HG02840 (cell line): ENCODE results near the gene NDUFS4.
"Not testable (repeated sequence)": the region's sequence is repeated elsewhere in the genome, so short reads cannot be mapped to it uniquely, and the experiment has no call there.

Source experiments
- ATAC-seq: cut with Tn5 transposase; IDR thresholded peaks from one replicate; pipeline ENCODE4 v1.9.1; 2021; ENCODE audit warnings: mild to moderate bottlenecking, moderate library complexity, moderate number of reproducible peaks; ENCODE audit not compliant: unreplicated experiment, low FRiP score

Gene NDUFS4

DNA sequence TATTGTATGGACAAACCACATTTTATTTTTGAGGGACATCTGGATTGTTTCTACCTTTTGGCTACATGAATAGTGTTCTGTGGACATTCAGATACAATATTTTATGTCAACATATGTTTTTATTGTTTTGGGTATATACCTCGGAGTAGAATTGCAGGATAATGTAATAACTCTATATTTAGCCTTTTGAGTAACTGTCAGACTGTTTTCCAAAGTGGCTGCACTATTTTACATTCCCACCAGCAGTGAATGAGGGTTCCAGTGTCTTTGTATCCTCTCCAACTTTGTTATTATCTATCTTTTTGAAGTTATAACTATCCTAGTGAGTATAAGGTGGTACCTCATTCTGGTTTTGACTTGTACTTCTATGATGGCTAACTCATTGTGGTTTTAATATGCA is 11.0 kb downstream of the NDUFS4 start:
- ATAC-seq = no peak

DNA sequence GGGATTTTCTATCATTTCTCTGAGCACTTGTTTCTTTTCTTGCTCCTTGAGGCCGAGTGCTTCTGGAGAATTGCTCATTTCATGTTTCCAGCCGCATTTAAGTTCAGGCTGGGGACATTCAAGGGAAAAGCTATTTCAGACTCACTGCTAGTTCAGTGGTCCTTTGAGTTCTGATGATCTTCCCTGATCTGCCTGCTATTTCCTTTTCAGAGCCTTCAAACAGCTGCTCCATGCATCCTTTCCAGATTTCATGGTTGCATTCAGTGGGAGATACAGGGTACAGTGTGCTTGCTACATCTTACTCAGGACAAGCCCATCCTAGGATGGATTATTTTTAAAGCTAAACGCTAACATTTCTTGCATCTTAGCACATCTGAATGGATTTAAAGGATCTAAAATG is 14.7 kb downstream of the NDUFS4 start:
- no peak for ATAC-seq

DNA sequence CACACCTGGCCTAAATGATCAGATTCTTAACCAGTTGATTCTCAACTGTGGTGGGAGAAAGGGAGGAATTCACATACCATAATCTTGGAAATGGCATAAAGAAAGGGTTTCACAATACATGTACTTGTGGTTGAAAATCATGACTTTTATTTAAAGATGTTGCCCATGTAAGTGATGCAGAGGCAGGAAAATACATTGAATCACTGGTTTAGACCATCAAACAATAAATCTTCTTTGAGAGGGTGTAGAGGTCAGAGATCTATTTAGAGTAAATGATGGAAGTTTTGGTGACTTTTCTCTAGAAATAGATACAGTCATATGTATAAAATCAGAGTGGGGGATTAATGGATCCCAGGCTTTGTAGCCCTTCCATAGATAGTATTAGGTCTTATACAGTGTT is 15.4 kb downstream of the NDUFS4 start:
- no peak for ATAC-seq

DNA sequence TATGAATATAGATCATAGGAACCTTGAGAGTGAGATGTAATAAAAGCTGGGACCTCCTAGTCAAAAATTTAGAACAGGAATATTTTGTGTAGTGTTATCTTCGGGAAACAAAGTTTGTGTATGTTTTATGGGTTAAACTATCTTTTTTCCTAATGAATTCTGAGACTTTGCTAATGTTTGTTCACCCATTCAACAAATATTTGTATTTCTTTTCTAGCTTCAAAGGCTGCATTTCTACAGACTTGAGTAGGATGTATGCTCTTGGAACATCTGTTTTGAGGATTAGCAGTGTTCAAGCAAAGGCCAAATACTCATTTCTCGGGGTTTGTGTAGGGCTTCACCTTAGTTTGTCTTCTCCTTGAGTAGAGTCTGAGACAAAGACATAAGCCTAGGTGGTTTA is 16.2 kb downstream of the NDUFS4 start:
- no peak for ATAC-seq

DNA sequence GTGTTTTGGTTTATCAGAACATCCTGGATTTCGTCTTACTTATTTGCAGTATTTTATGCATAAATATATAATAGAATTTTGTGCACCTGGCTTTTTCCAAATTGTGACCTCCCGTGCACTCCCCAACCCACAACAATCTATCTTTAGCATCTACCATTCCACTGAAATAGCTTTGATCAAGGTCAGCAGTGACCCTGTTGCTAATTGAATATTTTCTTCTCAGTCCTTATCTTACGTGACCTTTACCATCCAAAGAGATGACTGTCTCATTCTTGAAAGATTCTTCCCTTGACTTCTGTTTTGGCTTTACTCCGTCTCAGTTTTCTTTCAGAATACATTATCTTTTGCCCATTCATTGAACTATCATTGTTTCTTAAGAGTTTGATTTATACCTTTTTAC is 18.4 kb downstream of the NDUFS4 start:
- ATAC-seq = no peak

DNA sequence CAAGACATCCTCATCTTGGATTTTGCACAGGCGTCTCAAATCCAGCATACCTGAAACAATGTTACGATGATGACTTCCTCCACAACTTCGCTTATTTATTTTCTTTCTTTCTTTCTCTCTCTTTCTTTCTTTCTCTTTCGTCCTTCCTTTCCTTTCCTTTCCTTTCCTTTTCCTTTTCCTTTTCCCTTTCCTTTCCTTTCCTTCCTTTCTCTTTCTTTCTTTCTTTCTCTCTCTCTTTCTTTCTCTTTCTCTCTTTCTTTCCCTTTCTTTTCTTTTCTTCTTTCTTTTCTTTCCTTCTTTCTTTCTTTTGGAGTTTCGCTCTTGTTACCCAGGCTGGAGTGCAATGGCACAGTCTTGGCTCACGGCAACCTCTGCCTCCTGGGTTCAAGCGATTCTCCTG is 20.1 kb downstream of the NDUFS4 start:
- no peak for ATAC-seq

DNA sequence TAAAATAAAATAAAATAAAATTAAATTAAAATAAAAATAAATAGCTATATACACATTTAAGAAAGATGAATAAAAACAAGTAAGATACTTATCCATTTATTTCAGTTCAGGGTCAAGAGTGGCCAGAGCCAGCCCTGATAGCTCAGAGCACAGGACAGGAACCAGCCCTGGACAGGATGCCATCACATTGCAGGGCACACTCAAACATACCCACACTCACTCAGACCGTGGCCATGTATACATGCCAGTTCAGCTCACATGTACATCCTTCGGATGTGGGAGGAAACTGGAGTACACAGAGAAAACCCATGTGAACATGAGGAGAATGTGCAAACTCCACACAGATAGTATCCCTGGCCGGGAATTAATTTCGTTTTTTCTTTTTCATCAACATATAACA is 21.8 kb downstream of the NDUFS4 start:
- no peak for ATAC-seq

DNA sequence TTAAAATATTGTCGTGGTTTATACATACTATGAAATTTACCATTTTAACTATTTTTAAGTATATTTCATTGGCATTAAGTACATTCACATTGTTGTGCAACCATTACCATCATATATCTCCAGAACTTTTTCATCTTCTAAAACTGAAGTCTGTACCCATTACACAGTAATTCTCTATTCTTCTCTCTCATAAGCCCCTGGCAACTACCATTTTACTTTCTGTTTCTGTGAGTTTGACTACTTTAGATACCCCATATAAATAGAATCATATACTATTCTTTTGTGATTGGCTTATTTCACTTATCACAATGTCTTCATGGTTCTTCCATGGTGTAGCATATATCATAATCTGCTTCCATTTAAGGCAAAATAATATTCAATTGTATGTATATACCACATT is 30.3 kb downstream of the NDUFS4 start:
- ATAC-seq = no peak

DNA sequence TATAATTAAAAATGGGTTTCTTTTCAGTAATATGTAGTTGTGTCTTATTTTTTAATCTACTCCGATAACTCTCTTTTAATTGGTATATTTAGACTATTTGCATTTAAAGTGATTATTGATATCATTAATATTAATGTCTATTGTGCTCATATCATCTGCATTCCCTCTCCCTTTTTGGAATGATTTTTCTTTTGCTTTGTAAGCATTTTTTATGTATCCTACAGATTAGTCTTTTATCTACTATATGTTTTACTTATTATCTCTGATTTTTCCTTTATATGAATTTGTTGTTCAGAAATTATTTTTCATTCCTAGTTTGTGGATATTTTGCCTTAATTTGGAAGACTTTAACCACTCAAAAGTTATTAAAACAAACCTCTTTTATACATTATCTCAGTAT is 34.0 kb downstream of the NDUFS4 start:
- no peak for ATAC-seq

DNA sequence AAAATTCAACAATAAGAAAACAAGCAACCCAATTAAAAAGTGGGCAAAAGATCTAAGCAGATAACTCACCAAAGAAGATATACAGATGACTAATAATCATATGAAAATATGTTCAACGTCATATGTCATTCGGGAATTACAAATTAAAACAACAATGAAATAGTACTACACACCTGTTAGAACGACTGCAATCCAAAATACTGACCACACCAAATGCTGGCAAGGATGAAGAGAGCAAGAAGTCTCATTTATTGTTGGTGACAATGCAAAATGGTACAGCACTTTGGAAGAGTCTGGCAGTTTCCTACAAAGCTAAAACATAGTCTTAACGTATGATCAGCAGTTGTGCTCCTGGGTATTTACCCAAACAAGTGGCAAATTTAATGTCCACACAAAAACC is 37.5 kb downstream of the NDUFS4 start:
- no peak for ATAC-seq

DNA sequence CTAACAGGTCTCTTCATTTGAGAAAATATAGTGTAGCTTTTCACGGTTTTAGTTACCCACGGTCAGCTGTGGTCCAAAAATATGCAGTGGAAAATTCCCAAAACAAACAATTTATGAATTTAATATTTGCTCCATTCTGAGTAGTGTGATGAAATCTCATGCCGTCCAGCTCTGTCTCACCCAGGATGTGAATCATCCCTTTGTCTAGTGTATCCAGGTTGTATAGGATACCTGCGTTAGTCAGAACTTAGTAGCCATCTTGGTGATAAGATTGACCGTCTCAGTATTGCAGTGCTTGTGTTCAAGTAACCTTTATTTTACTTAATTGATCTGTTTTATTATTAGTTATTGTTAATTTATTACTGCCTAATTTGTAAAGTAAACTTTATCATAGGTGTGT is 41.1 kb downstream of the NDUFS4 start:
- no peak for ATAC-seq

DNA sequence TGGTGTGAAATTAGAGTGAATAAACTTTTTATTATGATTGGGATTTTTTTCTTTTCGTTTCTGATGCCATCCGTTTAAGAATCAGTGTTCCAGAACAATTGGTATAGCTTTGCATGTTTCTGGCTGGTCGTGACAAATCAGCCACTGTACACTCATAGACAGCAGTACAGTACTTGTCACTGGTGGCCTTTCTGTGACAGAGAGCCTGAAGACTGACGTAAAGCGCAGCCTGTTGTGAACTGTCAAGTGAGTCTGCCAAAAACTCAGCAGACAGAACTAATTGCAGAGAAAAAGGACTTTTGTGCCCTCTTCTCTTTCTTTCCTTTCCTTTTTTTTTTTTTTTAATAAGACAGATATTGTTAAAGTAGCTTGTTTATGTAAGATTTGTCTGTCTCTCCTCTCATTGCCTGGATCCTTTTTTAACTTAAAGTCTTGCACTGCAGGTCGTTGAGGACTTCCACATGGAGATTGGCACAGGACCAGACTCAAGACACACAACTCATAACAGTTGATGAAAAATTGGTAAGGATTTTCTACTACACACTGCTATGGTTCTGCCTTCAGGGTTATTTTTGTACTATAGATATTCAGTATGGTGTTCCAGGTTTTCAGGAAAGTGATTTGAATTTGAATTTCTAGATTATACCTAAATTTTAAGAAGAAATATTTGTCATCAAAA is 42.7 kb downstream of the NDUFS4 start:
- no peak for ATAC-seq

DNA sequence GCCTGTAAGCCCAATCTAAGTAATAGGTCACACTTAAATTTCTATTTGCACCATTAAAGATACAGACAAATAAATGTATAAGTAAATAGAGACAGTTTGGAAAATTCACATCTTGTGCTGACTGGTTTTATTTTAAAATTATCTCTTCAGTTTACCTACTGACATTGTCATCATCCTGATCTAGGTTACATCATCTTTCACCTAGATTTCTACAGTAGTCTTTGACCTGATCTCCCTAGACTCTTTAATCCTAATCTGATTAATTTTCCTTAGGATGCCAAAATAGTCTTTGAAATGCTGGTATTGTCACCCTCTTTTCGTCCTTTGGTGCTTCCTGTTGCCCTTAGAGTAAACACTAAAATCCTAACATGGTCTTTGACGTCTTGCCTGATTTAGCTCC is 43.9 kb downstream of the NDUFS4 start:
- ATAC-seq = no peak

DNA sequence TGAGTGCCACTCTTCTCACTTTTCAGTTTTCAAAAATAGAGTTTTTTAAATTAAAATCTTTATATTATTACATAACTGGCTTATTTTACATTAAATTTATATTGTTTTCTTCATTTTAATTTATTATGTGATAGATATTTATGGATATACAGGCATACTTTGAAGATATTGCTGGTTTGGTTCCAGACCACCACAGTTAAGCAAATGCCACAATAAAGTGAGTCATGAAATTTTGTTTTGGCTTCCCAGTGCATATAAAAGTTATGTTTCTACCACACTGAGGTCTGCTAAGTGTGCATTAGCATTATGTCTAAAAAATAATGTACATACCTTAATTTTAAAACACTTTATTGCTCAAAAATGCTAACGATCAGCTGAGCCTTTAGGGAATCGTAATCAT is 47.4 kb downstream of the NDUFS4 start:
- no peak for ATAC-seq

DNA sequence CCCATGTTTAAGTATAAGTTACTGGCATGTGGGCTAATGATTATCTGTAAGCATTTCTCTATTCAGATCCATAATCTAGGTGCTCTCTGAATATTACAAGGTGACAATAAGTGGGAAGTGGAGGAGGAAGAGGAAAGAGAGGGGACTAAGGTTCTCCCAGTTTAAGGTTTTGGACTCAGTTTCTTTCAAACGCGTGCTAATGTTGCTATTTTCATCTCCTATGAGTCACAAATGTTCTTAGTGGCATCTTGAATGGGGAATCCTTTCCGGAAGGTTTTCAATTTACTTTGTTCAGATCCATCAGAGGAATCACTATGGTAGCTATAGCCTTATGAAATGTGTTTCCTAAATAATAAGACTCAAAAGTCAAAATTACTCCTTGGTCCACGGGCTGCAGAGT is 48.5 kb downstream of the NDUFS4 start:
- ATAC-seq = not testable (repeated sequence)

DNA sequence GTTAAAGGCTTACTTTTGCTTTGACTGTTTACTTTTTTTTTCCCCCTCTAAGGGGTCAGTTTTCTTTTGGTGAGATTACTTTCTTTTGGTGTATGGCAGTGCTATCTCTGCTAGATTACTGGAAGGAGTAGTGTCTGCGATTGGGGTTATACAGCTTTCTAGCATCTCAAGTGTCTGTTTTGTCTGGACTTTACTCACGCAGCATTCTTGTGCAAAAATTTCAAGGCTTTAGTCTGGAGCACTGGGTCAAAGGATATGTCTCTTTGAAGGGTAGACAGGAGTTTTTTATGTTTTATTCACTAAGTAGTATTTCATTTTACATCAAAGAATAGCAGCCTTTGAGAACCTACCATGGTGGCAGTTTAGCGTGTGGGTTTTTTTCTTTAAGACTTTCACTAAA is 52.6 kb downstream of the NDUFS4 start:
- ATAC-seq = no peak

DNA sequence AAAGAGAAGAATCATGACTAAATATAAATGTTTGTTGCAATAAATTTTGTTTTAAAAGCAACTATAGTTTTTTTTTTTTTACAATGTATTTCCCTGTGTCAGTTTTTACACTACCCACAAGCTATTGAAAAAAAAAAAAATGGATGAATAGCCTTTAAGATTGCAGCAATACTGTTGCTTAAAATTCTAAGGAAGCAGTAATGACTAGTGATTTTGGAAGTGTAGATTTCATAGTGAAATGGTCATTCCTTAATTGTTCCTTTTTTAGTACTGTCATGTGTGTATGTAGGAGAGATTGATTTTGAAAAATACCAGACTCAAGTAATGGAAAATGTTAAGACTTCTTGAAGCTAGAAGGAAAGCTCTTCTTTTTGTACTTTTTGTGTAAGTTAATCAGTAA is 53.1 kb downstream of the NDUFS4 start:
- ATAC-seq = no peak

DNA sequence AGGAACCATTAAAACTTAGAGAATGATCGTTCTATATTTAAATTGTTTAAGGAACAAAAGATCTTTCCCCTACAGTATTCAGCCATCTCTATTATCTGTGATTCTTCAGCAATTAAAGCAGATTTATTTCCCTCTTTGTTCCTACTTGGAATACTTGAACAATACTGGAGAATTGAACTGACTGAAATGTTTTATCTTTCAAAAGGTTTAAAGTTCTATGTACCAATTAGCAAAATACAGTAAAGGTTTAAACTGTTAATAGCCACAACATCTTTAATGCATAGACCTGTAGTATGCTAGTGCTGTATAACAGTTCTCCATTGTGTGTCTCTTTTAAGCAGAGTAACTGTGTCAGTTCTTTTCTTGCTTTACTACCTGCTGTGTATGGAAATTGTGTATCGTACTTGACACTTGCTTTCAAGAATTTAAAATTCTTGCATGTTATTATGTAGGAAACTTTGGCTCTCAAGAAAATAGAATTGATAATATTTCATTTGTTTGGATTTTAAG is 54.0 kb downstream of the NDUFS4 start:
- no peak for ATAC-seq

DNA sequence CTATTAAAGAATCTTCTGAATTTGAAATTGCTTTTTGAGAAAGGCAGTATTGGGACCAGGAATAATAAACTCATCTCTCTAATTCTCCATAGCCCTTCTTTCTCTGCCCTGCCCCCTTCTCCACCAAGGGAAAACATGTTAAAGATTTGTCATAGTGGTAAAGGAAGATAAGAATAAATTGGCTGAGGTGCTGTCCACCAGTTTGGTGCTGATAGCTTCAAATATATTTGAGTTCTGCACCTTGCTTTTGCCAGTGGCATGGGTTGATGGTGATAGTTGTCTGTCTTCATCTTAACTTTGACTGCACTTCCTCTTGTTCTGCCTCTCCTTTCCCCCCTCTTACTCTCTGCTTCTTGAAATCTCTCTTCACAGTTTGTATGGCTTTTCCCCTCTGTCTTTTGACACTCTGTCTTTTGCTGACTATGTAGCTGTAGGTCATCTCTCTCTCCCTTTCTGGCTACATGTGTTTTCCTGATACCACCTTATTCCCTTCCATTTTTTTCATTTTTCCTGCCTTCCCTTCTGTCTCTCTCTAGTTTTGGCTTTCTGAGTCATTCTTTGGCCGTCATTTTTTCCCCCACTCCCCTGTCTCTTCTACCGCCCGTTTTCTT is 56.6 kb downstream of the NDUFS4 start:
- ATAC-seq = no peak

DNA sequence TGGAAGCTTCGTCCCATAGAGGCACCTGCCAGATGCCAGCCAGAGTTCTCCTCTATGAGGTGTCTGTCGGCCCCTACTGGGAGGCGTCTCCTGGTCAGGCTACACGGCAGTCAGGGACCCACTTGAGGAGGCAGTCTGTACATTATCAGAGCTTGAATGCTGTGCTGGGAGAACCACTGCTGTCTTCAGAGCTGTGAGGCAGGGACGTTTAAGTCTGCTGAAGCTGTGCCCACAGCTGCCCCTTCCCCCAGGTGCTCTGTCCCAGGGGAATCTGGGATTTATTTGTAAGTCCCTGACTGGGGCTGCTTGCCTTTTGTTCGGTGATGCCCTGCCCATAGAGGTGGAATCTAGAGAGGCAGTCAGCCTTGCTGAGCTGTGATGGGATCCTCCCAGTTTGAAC is 70.8 kb downstream of the NDUFS4 start:
- ATAC-seq = no peak

DNA sequence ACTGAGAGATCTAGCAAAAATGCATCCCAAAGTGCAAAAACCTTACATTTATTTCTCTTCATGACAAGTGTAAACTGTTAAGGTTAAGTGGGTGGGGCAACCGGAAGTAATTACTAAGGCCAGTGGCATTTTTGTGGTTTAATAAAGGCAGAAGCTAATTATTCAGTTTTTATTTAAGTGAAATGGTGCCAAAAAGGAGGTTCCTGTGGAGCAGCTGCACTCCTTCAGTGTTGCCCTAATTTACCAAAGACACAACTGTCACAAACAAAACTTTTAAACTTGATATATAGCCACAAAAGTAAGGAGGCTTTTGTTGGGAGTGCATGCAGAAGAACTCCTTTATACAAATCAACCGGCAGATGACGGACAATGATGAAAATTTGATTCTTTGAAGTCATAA is 81.6 kb downstream of the NDUFS4 start:
- no peak for ATAC-seq

DNA sequence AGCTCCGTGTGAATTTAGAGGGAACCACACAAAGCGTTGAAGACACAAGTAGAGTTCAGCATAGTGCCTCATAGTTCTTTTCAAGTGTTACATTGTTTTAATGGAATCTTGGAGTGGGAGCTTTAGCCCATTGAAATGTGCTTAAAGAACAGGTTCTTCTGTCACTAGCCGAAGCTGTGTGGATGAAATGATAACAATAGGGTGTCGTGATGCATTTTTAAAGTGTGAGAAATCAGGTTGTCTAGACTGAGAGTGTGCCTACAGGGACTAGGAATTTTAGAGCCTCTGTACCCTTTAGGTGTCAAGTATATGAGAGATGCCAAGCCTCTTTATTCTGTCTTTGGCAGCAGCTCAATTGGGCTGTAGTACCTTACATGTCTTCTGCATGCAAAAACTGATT is 83.0 kb downstream of the NDUFS4 start:
- ATAC-seq = no peak
